HG03103 (cell line): ENCODE data around the gene CTNNBL1.
A peak's percentile ranks its signal among the peaks of the same experiment; 100 is the strongest.

Source experiments
- ATAC-seq: cut with Tn5 transposase; IDR thresholded peaks from one replicate; pipeline ENCODE4 v1.9.1; 2021; ENCODE audit warnings: low read depth; ENCODE audit not compliant: unreplicated experiment

The CTNNBL1 gene

GRCh38 chr20:37736132-37736531, 42.3 kb downstream of the CTNNBL1 start:
- no peak for ATAC-seq

GRCh38 chr20:37737826-37738420, 44.1 kb downstream of the CTNNBL1 start:
- ATAC-seq = no peak

GRCh38 chr20:37741055-37741454, 47.2 kb downstream of the CTNNBL1 start:
- ATAC-seq = no peak

- no peak for ATAC-seq
Observed at GRCh38 chr20:37741570-37741969, 47.7 kb downstream of the CTNNBL1 start.

GRCh38 chr20:37742131-37742530, 48.3 kb downstream of the CTNNBL1 start:
- ATAC-seq = no peak

- ATAC-seq = no peak
Observed at GRCh38 chr20:37744347-37744746, 50.5 kb downstream of the CTNNBL1 start.

- ATAC-seq = peak; percentile 51
Observed at GRCh38 chr20:37745553-37745952, 51.7 kb downstream of the CTNNBL1 start.

GRCh38 chr20:37748015-37748414, 54.2 kb downstream of the CTNNBL1 start:
- ATAC-seq = no peak

- ATAC-seq = no peak
Observed at GRCh38 chr20:37749218-37749617, 55.4 kb downstream of the CTNNBL1 start.

GRCh38 chr20:37749620-37750403, 56.0 kb downstream of the CTNNBL1 start:
- no peak for ATAC-seq

- no peak for ATAC-seq
Observed at GRCh38 chr20:37755665-37756064, 61.8 kb downstream of the CTNNBL1 start.

GRCh38 chr20:37756234-37756633, 62.4 kb downstream of the CTNNBL1 start:
- no peak for ATAC-seq

GRCh38 chr20:37757550-37757949, 63.7 kb downstream of the CTNNBL1 start:
- no peak for ATAC-seq

GRCh38 chr20:37758332-37758731, 64.5 kb downstream of the CTNNBL1 start:
- ATAC-seq = no peak

GRCh38 chr20:37759052-37759553, 65.3 kb downstream of the CTNNBL1 start:
- no peak for ATAC-seq

GRCh38 chr20:37759761-37760209, 66.0 kb downstream of the CTNNBL1 start:
- ATAC-seq = no peak

GRCh38 chr20:37760322-37760721, 66.5 kb downstream of the CTNNBL1 start:
- ATAC-seq = no peak

- no peak for ATAC-seq
Observed at GRCh38 chr20:37762716-37763485, 69.1 kb downstream of the CTNNBL1 start.

GRCh38 chr20:37764333-37764935, 70.6 kb downstream of the CTNNBL1 start:
- ATAC-seq = no peak

- ATAC-seq = no peak
Observed at GRCh38 chr20:37770908-37771307, 77.1 kb downstream of the CTNNBL1 start.
